OCI-LY3 (cell line): ENCODE data around the gene HMOX1.
A peak's percentile ranks its signal among the peaks of the same experiment; 100 is the strongest.

Experiments
- H2AFZ ChIP-seq: fragments of 200-600, 300-600 bp; shearing (Covaris generic); 2 replicates; pipeline ENCODE4 v1.6.0; 2014; ENCODE audit warnings: antibody characterized with exemption, low read depth, low read length
- H3K27ac ChIP-seq: fragments of 200-600, 300-600 bp; sonication (generic); 2 replicates; pipeline ENCODE4 v1.5.1; 2014; ENCODE audit warnings: mild to moderate bottlenecking, low read length, moderate library complexity, mixed read lengths
- H3K27me3 ChIP-seq: fragments of 200-600, 300-600 bp; sonication (generic); 2 replicates; pipeline ENCODE4 v1.6.1; 2014; ENCODE audit warnings: low read depth, low read length, mixed read lengths
- H3K36me3 ChIP-seq: fragments of 200-600, 300-600 bp; sonication (generic); replicated peaks from 2 replicates; pipeline ENCODE3; 2014; ENCODE audit warnings: low read depth, low read length, mixed read lengths
- H3K4me1 ChIP-seq: fragments of 300-600, 200-600 bp; sonication (generic); 2 replicates; pipeline ENCODE4 v1.6.1; 2014; ENCODE audit warnings: low read length, mixed read lengths
- H3K4me2 ChIP-seq: fragments of 200-600, 300-600 bp; sonication (generic); 2 replicates; pipeline ENCODE4 v1.6.1; 2014; ENCODE audit warnings: low read length, mixed read lengths
- H3K4me3 ChIP-seq: fragments of 300-600, 200-600 bp; sonication (generic); 2 replicates; pipeline ENCODE4 v1.5.1; 2014; ENCODE audit warnings: antibody characterized with exemption, mild to moderate bottlenecking, low read length, moderate library complexity
- H3K79me2 ChIP-seq: fragments of 300-600, 200-600 bp; shearing (Covaris generic); 2 replicates; pipeline ENCODE4 v1.6.1; 2014; ENCODE audit warnings: mild to moderate bottlenecking, low read length, mixed read lengths
- H3K9ac ChIP-seq: fragments of 300-600, 200-600 bp; shearing (Covaris generic); 2 replicates; pipeline ENCODE4 v1.6.0; 2014; ENCODE audit warnings: mild to moderate bottlenecking, low read length, moderate library complexity
- H3K9me3 ChIP-seq: fragments of 200-600, 300-600 bp; shearing (Covaris generic); 2 replicates; pipeline ENCODE4 v1.6.1; 2014; ENCODE audit warnings: low read length, mixed read lengths; ENCODE audit not compliant: insufficient read depth
- H4K20me1 ChIP-seq: fragments of 200-600, 300-600 bp; sonication (generic); 2 replicates; pipeline ENCODE4 v1.6.1; 2016; ENCODE audit warnings: low read length, mixed read lengths; ENCODE audit not compliant: insufficient read depth
- CTCF ChIP-seq: fragments of 200-600, 300-600 bp; sonication (generic); IDR thresholded peaks from 2 replicates; pipeline ENCODE4 v1.5.1; 2014; ENCODE audit warnings: antibody characterized with exemption, low read length, low read depth
- EZH2phosphoT487 ChIP-seq: fragments of 200-600 bp; shearing (Covaris generic); IDR thresholded peaks from 2 replicates; pipeline ENCODE4 v1.6.1; 2018; ENCODE audit warnings: antibody characterized with exemption, mixed run types, low read depth

The HMOX1 gene

GRCh38 chr22:35409783-35410662 is 29.1 kb downstream of the HMOX1 start:
- TF ChIP-seq CTCF (0 out of 2 replicates have a peak, but pooled peaks have one; percentile 19), EZH2phosphoT487 (no peak)
- peaks cover 63% of the 10 kb centered on the region for H3K4me1 ChIP-seq
- peak overlapping the region; percentile 91 for H3K4me2 ChIP-seq
- H3K27ac ChIP-seq = peak overlapping the region; percentile 97
- H3K36me3 ChIP-seq = peaks cover 74% of the 10 kb centered on the region
- H3K79me2 ChIP-seq = peaks cover 58% of the 10 kb centered on the region
- H2AFZ ChIP-seq = no peak overlapping the region
- H3K9ac ChIP-seq = peak overlapping the region; percentile 94
- H3K4me3 ChIP-seq = peak overlapping the region; percentile 71
- peaks cover 25% of the 10 kb centered on the region for H4K20me1 ChIP-seq
- H3K9me3 ChIP-seq = no peaks in the 10 kb centered on the region
- no peaks in the 10 kb centered on the region for H3K27me3 ChIP-seq

- Histone ChIP-seq H3K9ac (peak overlapping the region; percentile 94), H3K9me3 (no peaks in the 10 kb centered on the region), H2AFZ (no peak overlapping the region), H3K4me3 (peak overlapping the region; percentile 71), H3K36me3 (peaks cover 81% of the 10 kb centered on the region), H3K27ac (peak overlapping the region; percentile 97), H4K20me1 (peaks cover 31% of the 10 kb centered on the region), H3K79me2 (peaks cover 63% of the 10 kb centered on the region), H3K27me3 (no peaks in the 10 kb centered on the region), H3K4me2 (peak overlapping the region; percentile 91), H3K4me1 (peaks cover 63% of the 10 kb centered on the region)
- TF ChIP-seq EZH2phosphoT487 = no peak
Measured at GRCh38 chr22:35410663-35411034, 29.8 kb downstream of the HMOX1 start.

GRCh38 chr22:35411102-35411501 is 30.2 kb downstream of the HMOX1 start:
- Histone ChIP-seq H3K9me3 (no peaks in the 10 kb centered on the region), H2AFZ (no peak overlapping the region), H3K27me3 (no peaks in the 10 kb centered on the region), H4K20me1 (peaks cover 35% of the 10 kb centered on the region), H3K9ac (peak overlapping the region; percentile 94), H3K4me1 (peaks cover 63% of the 10 kb centered on the region), H3K27ac (peak overlapping the region; percentile 97), H3K4me3 (peak overlapping the region; percentile 71), H3K79me2 (peaks cover 66% of the 10 kb centered on the region), H3K4me2 (peak overlapping the region; percentile 91), H3K36me3 (peaks cover 82% of the 10 kb centered on the region)
- TF ChIP-seq CTCF = peak; percentile 61
- TF ChIP-seq EZH2phosphoT487 = no peak

- Histone ChIP-seq H4K20me1 (peaks cover 45% of the 10 kb centered on the region), H3K27me3 (no peaks in the 10 kb centered on the region), H3K27ac (peak overlapping the region; percentile 20; the same call in 1 of the 2 replicates), H3K4me2 (no peak overlapping the region), H3K4me3 (no peak overlapping the region), H3K9ac (no peak overlapping the region), H3K4me1 (peaks cover 43% of the 10 kb centered on the region), H3K36me3 (peaks cover 79% of the 10 kb centered on the region), H3K79me2 (peaks cover 66% of the 10 kb centered on the region), H2AFZ (no peak overlapping the region), H3K9me3 (no peaks in the 10 kb centered on the region)
- no peak for TF ChIP-seq CTCF
- TF ChIP-seq EZH2phosphoT487 = no peak
Measured at GRCh38 chr22:35413624-35414023, 32.7 kb downstream of the HMOX1 start.
